Upper lobe of left lung (tissue), 4 donors: Measurements from ENCODE around the gene DHX38.

ENCODE experiments used
- EP300 ChIP-seq, 4 donors: sonication (generic); formaldehyde crosslinking; IDR thresholded peaks; one replicate each; pipeline ENCODE4 v1.5.1; 2017; ENCODE audit warnings: antibody characterized with exemption in 4 of 4, control low read depth in 2 of 4
- POLR2A ChIP-seq, 4 donors: fragments of 450-650 bp; IDR thresholded peaks; one replicate each; pipeline ENCODE4 v1.5.1; 2016 to 2017; ENCODE audit warnings: antibody characterized with exemption in 4 of 4, mild to moderate bottlenecking in 2 of 4
- TF ChIP-seq, protein P1 (sequence below), 6 experiments: fragments of 450-650 bp in 4 of 6; fragments of 200-600 bp in 2 of 6; sonication (generic) in 2 of 6; IDR thresholded peaks; one replicate each; pipeline ENCODE4 v1.5.1; 2016 to 2019; ENCODE audit warnings: antibody characterized with exemption in 6 of 6

DNA sequence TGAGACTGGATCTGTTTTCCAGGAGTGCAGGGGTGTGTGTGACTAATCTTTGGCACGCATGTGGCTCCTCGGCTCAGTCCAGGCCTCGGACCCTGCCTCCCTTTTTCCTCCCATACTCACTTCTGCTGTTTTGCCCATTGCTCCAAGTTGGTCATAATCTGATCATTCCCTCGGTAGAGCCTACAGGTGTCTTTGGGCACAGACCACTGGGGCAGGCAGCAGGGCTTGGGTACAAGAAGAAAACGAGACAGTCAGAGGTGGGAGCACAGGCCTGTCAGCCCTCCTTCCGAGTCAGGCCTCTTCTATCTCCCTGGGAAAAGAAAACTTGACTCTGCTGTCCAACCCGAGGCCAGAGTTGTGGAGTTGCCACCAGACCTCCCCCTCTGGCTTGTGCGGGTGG, 29.8 kb downstream of the DHX38 start:
- TF ChIP-seq, protein P1, sequence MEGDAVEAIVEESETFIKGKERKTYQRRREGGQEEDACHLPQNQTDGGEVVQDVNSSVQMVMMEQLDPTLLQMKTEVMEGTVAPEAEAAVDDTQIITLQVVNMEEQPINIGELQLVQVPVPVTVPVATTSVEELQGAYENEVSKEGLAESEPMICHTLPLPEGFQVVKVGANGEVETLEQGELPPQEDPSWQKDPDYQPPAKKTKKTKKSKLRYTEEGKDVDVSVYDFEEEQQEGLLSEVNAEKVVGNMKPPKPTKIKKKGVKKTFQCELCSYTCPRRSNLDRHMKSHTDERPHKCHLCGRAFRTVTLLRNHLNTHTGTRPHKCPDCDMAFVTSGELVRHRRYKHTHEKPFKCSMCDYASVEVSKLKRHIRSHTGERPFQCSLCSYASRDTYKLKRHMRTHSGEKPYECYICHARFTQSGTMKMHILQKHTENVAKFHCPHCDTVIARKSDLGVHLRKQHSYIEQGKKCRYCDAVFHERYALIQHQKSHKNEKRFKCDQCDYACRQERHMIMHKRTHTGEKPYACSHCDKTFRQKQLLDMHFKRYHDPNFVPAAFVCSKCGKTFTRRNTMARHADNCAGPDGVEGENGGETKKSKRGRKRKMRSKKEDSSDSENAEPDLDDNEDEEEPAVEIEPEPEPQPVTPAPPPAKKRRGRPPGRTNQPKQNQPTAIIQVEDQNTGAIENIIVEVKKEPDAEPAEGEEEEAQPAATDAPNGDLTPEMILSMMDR (IDR thresholded peaks at IDR 0.05): no peak
- TF ChIP-seq EP300 (IDR thresholded peaks at IDR 0.05) (no peak), POLR2A (IDR thresholded peaks at IDR 0.05) (no peak)
